IMR-90 (cell line): ENCODE measurements around the gene CST3. TPM values are rescaled to one million over a fixed set of nuclear protein-coding genes. Genes with fewer than 3 reads are reported as not detected.

Experiments
- ATAC-seq: fragments of 200-7000 bp; cut with Tn5 transposase; 2 replicates; pipeline ENCODE4 v1.9.1; 2020; ENCODE audit warnings: low read depth, mild to moderate bottlenecking, moderate library complexity
- BruUV-seq: library from RNA; stranded (reverse); fragments of 400-500 nt; replicated peaks from 2 replicates; lab custom pipeline; 2021; lab: Mats Ljungman, UMichigan
- CTCF ChIA-PET: fragments of 300-600 bp; formaldehyde crosslinking; extraction: SDS; loops from one replicate; lab custom pipeline; 2021; ENCODE audit warnings: antibody characterized with exemption; lab: Yijun Ruan, JAX
- POLR2A ChIA-PET: fragments of 300-600 bp; sonication (Branson Sonifier 250); formaldehyde crosslinking; loops from one replicate; lab custom pipeline; 2022; ENCODE audit warnings: antibody characterized with exemption; ENCODE audit not compliant: unreplicated experiment; lab: Charles Lee
- DNase-seq: peaks from one replicate; pipeline ENCODE4 v3.0.0; 2013
- H2AFZ ChIP-seq: replicated peaks from 2 replicates; pipeline ENCODE3; 2013; ENCODE audit warnings: low read length, mild to moderate bottlenecking; ENCODE audit not compliant: poor library complexity
- H2AK5ac ChIP-seq: 2 replicates; pipeline ENCODE4 v1.6.1; 2013; ENCODE audit warnings: low read depth, low read length, inconsistent platforms
- H2AK9ac ChIP-seq: replicated peaks from 2 replicates; pipeline ENCODE3; 2013; ENCODE audit warnings: mild to moderate bottlenecking, low read depth, low read length, moderate library complexity; ENCODE audit not compliant: poor library complexity
- H2BK120ac ChIP-seq: 2 replicates; pipeline ENCODE4 v1.6.1; 2013; ENCODE audit warnings: low read depth, low read length, inconsistent platforms
- H2BK15ac ChIP-seq: 3 replicates; pipeline ENCODE4 v1.6.1; 2013; ENCODE audit warnings: low read depth, low read length, inconsistent platforms
- H2BK20ac ChIP-seq: 2 replicates; pipeline ENCODE4 v1.6.1; 2013; ENCODE audit warnings: low read depth, mild to moderate bottlenecking, inconsistent platforms, low read length, moderate library complexity
- H2BK5ac ChIP-seq: 2 replicates; pipeline ENCODE4 v1.6.1; 2013; ENCODE audit warnings: mild to moderate bottlenecking, low read depth, low read length, inconsistent platforms; ENCODE audit not compliant: poor library complexity, severe bottlenecking
- H3K14ac ChIP-seq: replicated peaks from 2 replicates; pipeline ENCODE4 v1.6.1; 2013; ENCODE audit warnings: low read depth, low read length, inconsistent platforms
- H3K18ac ChIP-seq: 2 replicates; pipeline ENCODE4 v1.6.1; 2013; ENCODE audit warnings: low read depth, low read length, control low read depth
- H3K23ac ChIP-seq: 2 replicates; pipeline ENCODE4 v1.6.1; 2013; ENCODE audit warnings: low read depth, low read length, inconsistent platforms
- H3K27ac ChIP-seq: 2 replicates; pipeline ENCODE4 v1.5.1; 2013; ENCODE audit warnings: mild to moderate bottlenecking, control low read depth, low read length; ENCODE audit not compliant: insufficient read depth
- H3K27me3 ChIP-seq: 2 replicates; pipeline ENCODE4 v1.6.1; 2013; ENCODE audit warnings: low read length; ENCODE audit not compliant: control insufficient read depth, insufficient read depth
- H3K36me3 ChIP-seq: 2 replicates; pipeline ENCODE4 v1.6.1; 2013; ENCODE audit warnings: low read length, mixed read lengths; ENCODE audit not compliant: control insufficient read depth, insufficient read depth
- H3K4ac ChIP-seq: 2 replicates; pipeline ENCODE4 v1.6.1; 2013; ENCODE audit warnings: low read depth, low read length, inconsistent platforms
- H3K4me1 ChIP-seq: 2 replicates; pipeline ENCODE4 v1.6.1; 2013; ENCODE audit warnings: low read length, mixed read lengths; ENCODE audit not compliant: control insufficient read depth, insufficient read depth
- H3K4me2 ChIP-seq: 2 replicates; pipeline ENCODE4 v1.6.1; 2013; ENCODE audit warnings: low read depth, mild to moderate bottlenecking, control low read depth, low read length, moderate library complexity
- H3K4me3 ChIP-seq: 2 replicates; pipeline ENCODE4 v1.5.1; 2013; ENCODE audit warnings: low read depth, mild to moderate bottlenecking, control low read depth, low read length, moderate library complexity; ENCODE audit not compliant: insufficient read depth
- H3K56ac ChIP-seq: 2 replicates; pipeline ENCODE4 v1.6.1; 2013; ENCODE audit warnings: low read length, inconsistent platforms; ENCODE audit not compliant: insufficient read depth; ENCODE audit errors: extremely low read depth
- H3K79me1 ChIP-seq, 2 experiments: 2 replicates each; pipeline ENCODE4 v1.6.1; 2013; ENCODE audit warnings: low read length in 2 of 2, inconsistent platforms in 1 of 2, low read depth in 1 of 2
- H3K9ac ChIP-seq: 2 replicates; pipeline ENCODE4 v1.6.1; 2013; ENCODE audit warnings: low read depth, low read length, control low read depth
- H3K9me1 ChIP-seq: 2 replicates; pipeline ENCODE4 v1.6.1; 2013; ENCODE audit warnings: low read length, inconsistent platforms; ENCODE audit not compliant: insufficient read depth
- H3K9me3 ChIP-seq: 2 replicates; pipeline ENCODE4 v1.6.1; 2013; ENCODE audit warnings: low read length; ENCODE audit not compliant: control insufficient read depth, insufficient read depth
- H4K20me1 ChIP-seq: 2 replicates; pipeline ENCODE4 v1.6.1; 2013; ENCODE audit warnings: low read length, inconsistent platforms; ENCODE audit not compliant: insufficient read depth
- H4K5ac ChIP-seq: 2 replicates; pipeline ENCODE4 v1.6.1; 2013; ENCODE audit warnings: mild to moderate bottlenecking, low read depth, low read length, control low read depth
- H4K8ac ChIP-seq, 2 experiments: 2 replicates each; pipeline ENCODE4 v1.6.1; 2013; ENCODE audit warnings: low read depth in 2 of 2, low read length in 2 of 2, control low read depth in 1 of 2, inconsistent platforms in 1 of 2
- H4K91ac ChIP-seq: 2 replicates; pipeline ENCODE4 v1.6.1; 2013; ENCODE audit warnings: low read depth, low read length, inconsistent platforms; ENCODE audit not compliant: insufficient read depth
- BHLHE40 ChIP-seq: fragments of 150-350 bp; IDR thresholded peaks from 2 replicates; pipeline ENCODE4 v1.6.1; 2016; ENCODE audit warnings: mild to moderate bottlenecking, low read depth, low read length
- CHD1 ChIP-seq: IDR thresholded peaks from 2 replicates; pipeline ENCODE4 v1.6.1; 2012; ENCODE audit warnings: low read depth, low read length, improper control_type of control experiment
- CTCF ChIP-seq: conservative IDR thresholded peaks from 2 replicates; pipeline ENCODE4 v1.5.1; 2012; ENCODE audit warnings: mild to moderate bottlenecking, low read depth, low read length, improper control_type of control experiment
- ELK1 ChIP-seq: fragments of 150-350 bp; IDR thresholded peaks from 2 replicates; pipeline ENCODE4 v1.6.1; 2016; ENCODE audit warnings: low read depth, mild to moderate bottlenecking, low read length, moderate library complexity, borderline replicate concordance
- FOS ChIP-seq: fragments of 150-350 bp; IDR thresholded peaks from 2 replicates; pipeline ENCODE4 v1.6.1; 2016; ENCODE audit warnings: low read depth, low read length
- MAFK ChIP-seq: IDR thresholded peaks from 2 replicates; pipeline ENCODE4 v1.6.1; 2012; ENCODE audit warnings: low read depth, low read length, improper control_type of control experiment
- MAZ ChIP-seq: IDR thresholded peaks from 2 replicates; pipeline ENCODE4 v1.6.1; 2012; ENCODE audit warnings: low read depth, mild to moderate bottlenecking, low read length, improper control_type of control experiment, moderate library complexity, borderline replicate concordance
- NFE2L2 ChIP-seq: fragments of 150-350 bp; IDR thresholded peaks from 2 replicates; pipeline ENCODE4 v1.6.1; 2016; ENCODE audit warnings: low read depth, mild to moderate bottlenecking, low read length
- POLR2A ChIP-seq: IDR thresholded peaks from 2 replicates; pipeline ENCODE4 v1.6.1; 2012; ENCODE audit warnings: mild to moderate bottlenecking, low read depth, low read length
- RCOR1 ChIP-seq: IDR thresholded peaks from 2 replicates; pipeline ENCODE4 v1.6.1; 2012; ENCODE audit warnings: mild to moderate bottlenecking, low read length, improper control_type of control experiment; ENCODE audit not compliant: insufficient replicate concordance
- RFX5 ChIP-seq: IDR thresholded peaks from 2 replicates; pipeline ENCODE4 v1.8.0; 2012; ENCODE audit warnings: low read depth, mild to moderate bottlenecking, low read length, moderate library complexity
- SMC3 ChIP-seq: fragments of 150-350 bp; IDR thresholded peaks from 2 replicates; pipeline ENCODE4 v1.6.1; 2016; ENCODE audit warnings: low read depth, mild to moderate bottlenecking, antibody characterized with exemption, low read length, moderate library complexity
- USF2 ChIP-seq: fragments of 150-350 bp; IDR thresholded peaks from 2 replicates; pipeline ENCODE4 v1.6.1; 2017; ENCODE audit warnings: mild to moderate bottlenecking, antibody characterized with exemption, low read length, low read depth
- WGBS, 2 experiments: methylation state at CpG; one replicate each; pipeline versions ENCODE4 v1.1.5 to v1.1.7; 2013; ENCODE audit warnings: missing lambda C conversion rate in 2 of 2; ENCODE audit not compliant: insufficient read length in 1 of 2; ENCODE audit errors: extremely low coverage in 2 of 2; 5-methylcytosine and 5-hydroxymethylcytosine counted together
- dilution Hi-C: fragments of 300-500 bp; cut with HindIII; formaldehyde crosslinking; loops from one replicate; pipeline ENCODE4 v1.14.3; 2018; ENCODE audit warnings: low sequenced_read_pairs; ENCODE audit not compliant: unreplicated experiment
- in situ Hi-C: fragments of 300-500 bp; cut with MboI; formaldehyde crosslinking; loops from 3 replicates; pipeline ENCODE4 v1.14.3; 2019; ENCODE audit warnings: low sequenced_read_pairs, inconsistent platforms, mixed read lengths
- intact Hi-C: fragments of 100-400 bp; cut with micrococcal nuclease; formaldehyde crosslinking; loops from 2 replicates; pipeline ENCODE4 v1.10.0; 2022
- polyA plus RNA-seq, 3 experiments: library from polyadenylated mRNA; depleted of rRNA; stranded (reverse); fragments of >200 nt; gene quantifications; 2 replicates each; pipeline ENCODE4 v1.2.3, GENCODE V29; 2012; ENCODE audit warnings: low replicate concordance in 1 of 3
- total RNA-seq: library from RNA; depleted of rRNA; stranded (reverse); fragments of >200 nt; gene quantifications from 2 replicates; pipeline ENCODE4 v1.2.3, GENCODE V29; 2012

Gene CST3
- total and polyA plus RNA-seq, 2 of the 4 experiments (the other 2 are of a cell fraction) = 26.0 to 471 TPM

DNA sequence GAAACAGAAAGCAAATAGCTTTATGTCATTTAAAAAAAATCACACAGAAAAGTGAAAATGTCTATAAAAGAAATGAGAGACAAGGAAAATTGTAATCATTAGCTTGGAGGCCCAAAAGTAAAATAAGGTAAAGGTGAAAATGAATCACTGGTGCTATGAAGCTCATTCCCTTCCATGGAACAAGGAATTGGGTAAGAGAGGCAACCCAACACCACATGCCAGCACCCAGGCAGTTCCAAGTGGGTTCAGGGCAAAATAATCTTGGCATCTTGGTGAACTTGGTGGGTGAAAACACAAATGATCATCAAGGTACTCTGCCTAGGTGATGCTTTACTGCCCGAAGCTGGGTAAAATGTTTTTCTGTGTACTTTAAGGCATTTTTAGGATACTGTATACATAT is 34.4 kb upstream of the CST3 start:
- no peak overlapping the region for H2AK9ac ChIP-seq
- H3K4me3 ChIP-seq = no peak overlapping the region
- CTCF ChIA-PET = no interaction called here
- H3K23ac ChIP-seq = no peak overlapping the region
- H2BK120ac ChIP-seq = no peak overlapping the region
- no peak overlapping the region for H4K8ac ChIP-seq
- H3K9ac ChIP-seq = no peak overlapping the region
- no peak overlapping the region for H2BK5ac ChIP-seq
- no CpG with 5 or more reads among the region's 1 CpG for WGBS, 2 experiments
- no peak overlapping the region for H2AFZ ChIP-seq
- POLR2A ChIA-PET = no interaction called here
- H3K27ac ChIP-seq = no peak overlapping the region
- H4K91ac ChIP-seq = no peak overlapping the region
- ATAC-seq (no peak), DNase-seq (no peak)
- no peaks in the 10 kb centered on the region for H3K9me3 ChIP-seq
- no peaks in the 10 kb centered on the region for H3K79me1 ChIP-seq
- H4K5ac ChIP-seq = no peak overlapping the region
- H2BK15ac ChIP-seq = no peak overlapping the region
- no peaks in the 10 kb centered on the region for H3K9me1 ChIP-seq
- no peaks in the 10 kb centered on the region for H3K36me3 ChIP-seq
- TF ChIP-seq ELK1 (no peak), POLR2A (no peak), USF2 (no peak), MAZ (no peak), FOS (no peak), CTCF (no peak), RFX5 (no peak), BHLHE40 (no peak), CHD1 (no peak), RCOR1 (no peak), MAFK (no peak), NFE2L2 (no peak), SMC3 (no peak)
- no peak overlapping the region for H3K56ac ChIP-seq
- no peak overlapping the region for H3K4me2 ChIP-seq
- no TSS peak for BruUV-seq
- H2AK5ac ChIP-seq = no peak overlapping the region
- intact Hi-C loops = no loop called here
- H3K18ac ChIP-seq = no peak overlapping the region
- peaks cover 2% of the 10 kb centered on the region for H3K27me3 ChIP-seq
- H4K20me1 ChIP-seq = no peaks in the 10 kb centered on the region
- no peak overlapping the region for H3K14ac ChIP-seq
- dilution Hi-C loops = no loop called here
- H3K4me1 ChIP-seq = no peaks in the 10 kb centered on the region
- no peak overlapping the region for H2BK20ac ChIP-seq
- no peak overlapping the region for H3K4ac ChIP-seq
- in situ Hi-C loops = no loop called here
